Suprapubic skin (tissue), 3 donors: ENCODE results near the gene DDC.

Source experiments
- CTCF ChIP-seq, 2 donors: fragments of 200-600 bp in 1 of 2; fragments of 450-650 bp in 1 of 2; sonication (generic) in 1 of 2; IDR thresholded peaks; one replicate each; pipeline ENCODE4 v1.5.1; 2016 to 2019; ENCODE audit warnings: antibody characterized with exemption in 2 of 2, mild to moderate bottlenecking in 1 of 2, moderate library complexity in 1 of 2
- POLR2AphosphoS5 ChIP-seq, 3 donors: sonication (generic); formaldehyde crosslinking; IDR thresholded peaks; one replicate each; pipeline ENCODE4 v1.6.1; 2017; ENCODE audit warnings: antibody characterized with exemption in 3 of 3

DNA sequence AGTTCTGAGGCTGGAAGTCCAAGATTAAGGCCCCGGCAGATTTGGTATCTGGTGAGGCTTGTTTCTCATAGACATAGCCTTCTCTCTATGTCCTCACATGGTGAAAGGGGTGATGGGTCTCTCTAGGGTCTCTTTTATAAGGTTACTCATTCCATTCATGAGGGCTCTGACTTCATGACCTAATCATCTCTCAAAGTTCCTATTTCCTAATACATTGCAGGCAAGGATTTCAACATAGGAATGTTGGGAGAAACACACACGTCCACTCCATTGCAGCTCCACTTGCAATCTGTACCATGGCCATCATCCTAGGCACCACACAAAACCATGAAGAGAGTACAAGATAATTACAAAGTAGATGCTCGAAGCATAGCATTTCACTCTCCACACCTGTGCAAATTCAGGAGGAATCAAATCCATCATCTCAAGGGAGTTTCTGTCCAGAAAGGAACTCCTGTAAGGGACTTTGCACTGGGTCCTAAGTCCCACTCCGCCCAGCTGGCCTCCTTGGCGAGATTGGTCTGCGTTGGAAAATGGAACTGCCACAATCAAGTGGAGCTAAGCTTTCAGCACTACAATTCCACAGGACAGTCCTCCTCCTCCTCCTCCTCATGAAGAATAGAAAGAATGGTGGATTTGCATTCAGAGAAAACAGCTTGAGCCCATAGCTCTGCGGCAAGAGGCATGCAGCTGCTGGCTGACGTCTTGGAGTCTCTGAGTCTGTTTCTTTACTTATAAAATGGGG is 8.8 kb downstream of the DDC start:
- no peak for TF ChIP-seq CTCF (IDR thresholded peaks at IDR 0.05)
- no peak for TF ChIP-seq POLR2AphosphoS5 (IDR thresholded peaks at IDR 0.05)
